GM19099 (cell line): ENCODE data around the gene UST.

ENCODE experiments used
- POLR2A ChIP-seq: IDR thresholded peaks from 3 replicates; pipeline ENCODE4 v1.6.1; 2011; ENCODE audit warnings: low read depth; ENCODE audit not compliant: insufficient read length; ENCODE audit errors: extremely low read depth

Gene UST

GRCh38 chr6:149125309-149125708 is 378.5 kb downstream of the UST start:
- no peak for TF ChIP-seq POLR2A
